Measurements from ENCODE around the gene PIERCE2. TPM values are rescaled to one million over a fixed set of nuclear protein-coding genes. Genes with fewer than 3 reads are reported as not detected.
"Not testable (repeated sequence)": the region's sequence is repeated elsewhere in the genome, so short reads cannot be mapped to it uniquely, and the experiment has no call there.

The PIERCE2 gene
- total RNA-seq, 1 donor from 2014 or later, result 5.2 TPM

- H3K36me3 ChIP-seq (ENCODE audit: control insufficient read depth, insufficient read depth, low read length), result no peaks in the 10 kb centered on the region
- no peak for DNase-seq (ENCODE audit: low read depth)
- peak overlapping the region; percentile 80 for H3K4me3 ChIP-seq (ENCODE audit: low read depth, low read length)
- H3K27me3 ChIP-seq (ENCODE audit: control insufficient read depth, insufficient read depth, low read length), result no peaks in the 10 kb centered on the region
- TF ChIP-seq CTCF (IDR thresholded peaks at IDR 0.05; ENCODE audit: insufficient read depth, low read length, poor library complexity, severe bottlenecking), result no peak
These were observed 740 bp upstream of the PIERCE2 start for GRCh38 chr15:55407498-55408011.

GRCh38 chr15:55408976-55409375 is 681 bp downstream of the PIERCE2 start:
- H3K4me3 ChIP-seq (ENCODE audit: low read depth, low read length), result peak overlapping the region; percentile 80
- H3K27me3 ChIP-seq (ENCODE audit: control insufficient read depth, insufficient read depth, low read length); DNase-seq (ENCODE audit: low read depth); H3K36me3 ChIP-seq (ENCODE audit: control insufficient read depth, insufficient read depth, low read length): not testable (repeated sequence)

GRCh38 chr15:55417678-55418077 is 9.4 kb downstream of the PIERCE2 start:
- H3K4me3 ChIP-seq (ENCODE audit: low read depth, low read length); H3K27me3 ChIP-seq (ENCODE audit: control insufficient read depth, insufficient read depth, low read length); DNase-seq (ENCODE audit: low read depth); H3K36me3 ChIP-seq (ENCODE audit: control insufficient read depth, insufficient read depth, low read length): not testable (repeated sequence)

- Histone ChIP-seq H3K4me3 (ENCODE audit: low read depth, low read length) (no peak overlapping the region), H3K36me3 (ENCODE audit: control insufficient read depth, insufficient read depth, low read length) (no peaks in the 10 kb centered on the region), H3K27me3 (ENCODE audit: control insufficient read depth, insufficient read depth, low read length) (no peaks in the 10 kb centered on the region)
- DNase-seq (ENCODE audit: low read depth), result no peak
- no peak for TF ChIP-seq CTCF (IDR thresholded peaks at IDR 0.05; ENCODE audit: insufficient read depth, low read length, poor library complexity, severe bottlenecking)
These were observed 12.0 kb downstream of the PIERCE2 start for GRCh38 chr15:55420171-55420866.

DNA sequence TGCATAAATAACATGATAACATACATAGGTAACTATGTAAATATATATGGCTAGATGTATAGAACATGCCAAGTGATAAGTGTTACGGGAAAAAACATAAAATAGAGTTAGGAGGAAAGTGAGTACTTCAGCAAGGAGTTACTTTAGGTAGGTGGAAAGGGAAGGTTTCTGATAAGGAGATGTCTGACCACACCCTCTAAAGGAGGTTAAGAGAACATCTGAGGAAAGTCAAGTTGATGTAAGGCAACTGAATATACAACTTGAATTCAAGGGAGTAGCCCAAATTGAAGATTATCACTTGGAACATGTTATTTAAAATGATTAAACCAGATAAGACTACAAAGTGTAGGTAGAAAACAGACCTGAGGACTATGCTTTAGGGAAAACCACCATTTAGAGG is 13.8 kb downstream of the PIERCE2 start:
- DNase-seq (ENCODE audit: low read depth), result no peak
- no peak for TF ChIP-seq CTCF (IDR thresholded peaks at IDR 0.05; ENCODE audit: insufficient read depth, low read length, poor library complexity, severe bottlenecking)
- H3K4me3 ChIP-seq (ENCODE audit: low read depth, low read length), result no peak overlapping the region
- no peaks in the 10 kb centered on the region for H3K27me3 ChIP-seq (ENCODE audit: control insufficient read depth, insufficient read depth, low read length)
- H3K36me3 ChIP-seq (ENCODE audit: control insufficient read depth, insufficient read depth, low read length), result no peaks in the 10 kb centered on the region

DNA sequence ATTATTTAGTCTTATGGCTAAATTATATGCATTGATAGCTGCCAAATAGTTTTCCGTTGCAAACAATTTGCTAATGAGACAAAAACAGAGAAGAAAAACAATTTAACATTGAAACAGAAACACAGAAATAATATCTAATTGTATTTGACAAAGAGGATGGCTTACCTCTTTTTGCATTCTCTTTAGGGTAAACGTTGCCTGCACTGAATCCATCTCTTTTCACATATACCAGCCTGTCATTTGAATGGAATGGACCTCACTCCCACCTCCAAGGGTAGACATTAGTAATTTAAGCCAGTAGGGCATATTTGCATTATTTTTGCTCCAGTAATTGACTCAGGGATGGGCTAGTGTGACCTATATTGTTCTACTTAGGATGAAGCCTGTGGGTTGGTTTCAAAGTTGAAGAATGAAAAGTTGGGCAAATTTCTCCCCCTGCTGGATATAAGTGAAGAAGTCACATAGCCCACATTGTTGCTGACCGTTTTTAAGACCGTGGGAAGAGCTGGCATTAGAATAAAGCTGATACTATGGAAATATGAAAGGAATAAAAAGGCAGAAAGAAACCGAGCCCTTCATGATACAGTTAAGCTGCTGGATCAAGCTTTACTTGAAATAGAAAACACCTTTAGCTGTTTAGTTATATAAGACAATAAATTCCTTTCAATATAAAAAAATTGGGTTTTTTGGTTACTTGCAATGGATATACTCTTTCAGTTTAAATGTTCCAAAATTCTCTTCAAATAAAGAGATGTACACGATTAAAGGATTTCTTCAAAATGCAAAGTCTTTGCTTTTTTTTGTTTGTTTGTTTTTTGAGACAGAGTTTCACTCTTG is 26.9 kb downstream of the PIERCE2 start:
- no peak overlapping the region for H3K4me3 ChIP-seq (ENCODE audit: low read depth, low read length)
- peak; percentile 2 for DNase-seq (ENCODE audit: low read depth)
- H3K36me3 ChIP-seq (ENCODE audit: control insufficient read depth, insufficient read depth, low read length), result no peaks in the 10 kb centered on the region
- TF ChIP-seq CTCF (IDR thresholded peaks at IDR 0.05; ENCODE audit: insufficient read depth, low read length, poor library complexity, severe bottlenecking), result peak; percentile 57
- H3K27me3 ChIP-seq (ENCODE audit: control insufficient read depth, insufficient read depth, low read length), result no peaks in the 10 kb centered on the region

DNA sequence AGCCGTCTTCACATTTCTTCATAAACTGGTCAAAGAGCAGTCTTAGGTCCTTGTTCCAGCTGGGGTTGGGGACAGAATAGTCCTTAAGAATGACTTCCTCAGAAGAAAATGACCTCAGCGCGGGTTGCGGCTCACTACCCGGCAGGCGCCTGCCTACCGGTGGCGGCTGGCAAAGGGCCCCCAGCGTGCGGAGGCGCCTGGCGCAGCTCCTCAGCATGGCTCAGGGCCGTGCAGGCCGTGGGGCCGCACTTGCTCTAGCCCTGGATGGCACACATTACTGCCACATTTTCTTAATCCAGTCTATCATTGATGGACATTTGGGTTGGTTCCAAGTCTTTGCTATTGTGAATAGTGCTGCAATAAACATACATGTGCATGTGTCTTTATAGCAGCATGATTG is 34.8 kb downstream of the PIERCE2 start:
- not testable (repeated sequence) for H3K36me3 ChIP-seq (ENCODE audit: control insufficient read depth, insufficient read depth, low read length); DNase-seq (ENCODE audit: low read depth); H3K4me3 ChIP-seq (ENCODE audit: low read depth, low read length); H3K27me3 ChIP-seq (ENCODE audit: control insufficient read depth, insufficient read depth, low read length)

DNA sequence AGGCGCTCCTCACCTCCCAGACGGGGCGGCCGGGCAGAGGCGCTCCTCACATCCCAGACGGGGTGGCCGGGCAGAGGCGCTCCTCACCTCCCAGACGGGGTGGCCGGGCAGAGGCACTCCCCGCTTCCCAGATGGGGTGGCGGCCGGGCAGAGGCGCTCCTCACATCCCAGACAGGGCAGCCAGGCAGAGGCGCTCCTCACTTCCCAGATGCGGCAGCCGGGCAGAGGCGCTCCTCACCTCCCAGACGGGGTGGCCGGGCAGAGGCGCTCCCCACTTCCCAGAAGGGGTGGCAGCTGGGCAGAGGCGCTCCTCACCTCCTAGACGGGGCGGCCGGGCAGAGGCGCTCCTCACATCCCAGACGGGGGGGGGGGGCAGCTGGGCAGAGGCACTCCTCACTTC is 37.6 kb downstream of the PIERCE2 start:
- H3K27me3 ChIP-seq (ENCODE audit: control insufficient read depth, insufficient read depth, low read length); H3K4me3 ChIP-seq (ENCODE audit: low read depth, low read length); DNase-seq (ENCODE audit: low read depth); H3K36me3 ChIP-seq (ENCODE audit: control insufficient read depth, insufficient read depth, low read length): not testable (repeated sequence)

GRCh38 chr15:55446379-55447029 is 38.2 kb downstream of the PIERCE2 start:
- not testable (repeated sequence) for H3K36me3 ChIP-seq (ENCODE audit: control insufficient read depth, insufficient read depth, low read length); DNase-seq (ENCODE audit: low read depth); H3K27me3 ChIP-seq (ENCODE audit: control insufficient read depth, insufficient read depth, low read length); H3K4me3 ChIP-seq (ENCODE audit: low read depth, low read length)

DNA sequence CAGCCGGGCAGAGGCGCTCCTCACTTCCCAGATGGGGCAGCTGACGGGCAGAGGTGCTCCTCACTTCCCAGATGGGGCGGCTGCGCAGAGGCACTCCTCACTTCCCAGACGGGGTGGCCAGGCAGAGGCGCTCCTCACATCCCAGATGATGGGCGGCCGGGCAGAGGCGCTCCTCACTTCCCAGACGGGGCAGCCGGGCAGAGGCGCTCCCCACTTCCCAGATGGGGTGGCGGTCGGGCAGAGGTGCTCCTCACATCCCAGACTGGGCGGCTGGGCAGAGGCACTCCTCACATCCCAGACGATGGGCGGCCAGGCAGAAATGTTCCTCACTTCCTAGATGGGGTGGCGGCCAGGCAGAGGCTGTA is 38.7 kb downstream of the PIERCE2 start:
- H3K27me3 ChIP-seq (ENCODE audit: control insufficient read depth, insufficient read depth, low read length); DNase-seq (ENCODE audit: low read depth); H3K4me3 ChIP-seq (ENCODE audit: low read depth, low read length): not testable (repeated sequence)

More for the DNA sequence above, 38.7 kb downstream of the PIERCE2 start:
- not testable (repeated sequence) for H3K36me3 ChIP-seq (ENCODE audit: control insufficient read depth, insufficient read depth, low read length)
